SK-N-SH (cell line): ENCODE measurements around the gene PGD. TPM values are rescaled to one million over a fixed set of nuclear protein-coding genes. Genes with fewer than 3 reads are reported as not detected.

Source experiments
- CTCF ChIA-PET: fragments of 300-600, 350-600 bp; formaldehyde crosslinking; extraction: SDS; loops from one replicate; lab custom pipeline; 2021; lab: Yijun Ruan, JAX
- POLR2A ChIA-PET: fragments of 350-600 bp; sonication (Branson Sonifier 250); formaldehyde crosslinking; extraction: SDS; loops from one replicate; lab custom pipeline; 2020; ENCODE audit warnings: antibody characterized with exemption, inconsistent platforms; lab: Yijun Ruan, JAX
- DNase-seq: peaks from one replicate; pipeline ENCODE4 v3.0.0; 2012
- H2AFZ ChIP-seq: fragments of 200-600 bp; sonication (generic); 2 replicates; pipeline ENCODE4 v1.8.1; 2016; ENCODE audit warnings: antibody characterized with exemption, mild to moderate bottlenecking, low read depth
- H3F3A ChIP-seq: fragments of 200-600 bp; sonication (generic); replicated peaks from 2 replicates; pipeline ENCODE3; 2016; ENCODE audit warnings: antibody characterized with exemption, mild to moderate bottlenecking; ENCODE audit not compliant: insufficient read depth
- H3K27ac ChIP-seq, 2 experiments: fragments of 200-500 bp in 1 of 2; fragments of 200-600 bp in 1 of 2; sonication (Bioruptor generic) in 1 of 2; sonication (generic), shearing (Covaris generic) in 1 of 2; 2 replicates each; pipeline versions ENCODE4 v1.5.1 to v1.6.1; 2014 to 2016; ENCODE audit warnings: low read depth in 2 of 2, inconsistent platforms in 1 of 2, low read length in 1 of 2, mild to moderate bottlenecking in 1 of 2, mixed read lengths in 1 of 2
- H3K27me3 ChIP-seq: fragments of 200-600 bp; sonication (generic), shearing (Covaris generic); 2 replicates; pipeline ENCODE4 v1.6.1; 2016; ENCODE audit warnings: mixed run types; ENCODE audit not compliant: insufficient read depth
- H3K36me3 ChIP-seq, 2 experiments: fragments of 200-500 bp in 1 of 2; fragments of 200-600 bp in 1 of 2; sonication (Bioruptor generic) in 1 of 2; sonication (generic) in 1 of 2; replicated peaks in 1 of 2; 2 replicates each; pipeline versions ENCODE3 to v1.5.1; 2014 to 2016; ENCODE audit warnings: low read length in 1 of 2, mild to moderate bottlenecking in 1 of 2; ENCODE audit not compliant: insufficient read depth in 2 of 2, control insufficient read depth in 1 of 2
- H3K4me1 ChIP-seq, 2 experiments: fragments of 200-500 bp in 1 of 2; fragments of 200-600 bp in 1 of 2; sonication (Bioruptor generic) in 1 of 2; sonication (generic), shearing (Covaris generic) in 1 of 2; 2 replicates each; pipeline versions ENCODE4 v1.5.1 to v1.6.1; 2014 to 2016; ENCODE audit warnings: low read depth in 1 of 2, low read length in 1 of 2, mixed run types in 1 of 2; ENCODE audit not compliant: insufficient read depth in 2 of 2, control insufficient read depth in 1 of 2
- H3K4me2 ChIP-seq: fragments of 200-600 bp; sonication (generic), shearing (Covaris generic); 2 replicates; pipeline ENCODE4 v1.6.1; 2017; ENCODE audit warnings: mixed run types
- H3K4me3 ChIP-seq, 2 experiments: fragments of 200-500 bp in 1 of 2; fragments of 200-600 bp in 1 of 2; sonication (Bioruptor generic) in 1 of 2; sonication (generic), shearing (Covaris generic) in 1 of 2; 2 replicates each; pipeline versions ENCODE4 v1.5.1 to v1.8.1; 2014 to 2016; ENCODE audit warnings: low read depth in 2 of 2, inconsistent platforms in 1 of 2, low read length in 1 of 2, mild to moderate bottlenecking in 1 of 2, mixed read lengths in 1 of 2, moderate library complexity in 1 of 2
- H3K79me2 ChIP-seq: fragments of 200-600 bp; sonication (generic); 2 replicates; pipeline ENCODE4 v1.8.1; 2017; ENCODE audit warnings: mild to moderate bottlenecking; ENCODE audit not compliant: insufficient read depth
- H3K9ac ChIP-seq: fragments of 200-600 bp; sonication (generic); 2 replicates; pipeline ENCODE4 v1.6.1; 2017; ENCODE audit warnings: mixed run types
- H3K9me2 ChIP-seq: fragments of 200-600 bp; sonication (generic); 2 replicates; pipeline ENCODE4 v1.6.1; 2017; ENCODE audit warnings: mixed run types
- H3K9me3 ChIP-seq: fragments of 200-600 bp; sonication (generic); 2 replicates; pipeline ENCODE4 v1.6.1; 2017; ENCODE audit warnings: mixed run types, mild to moderate bottlenecking, moderate library complexity
- H4K20me1 ChIP-seq: fragments of 200-600 bp; sonication (generic); 2 replicates; pipeline ENCODE4 v1.6.1; 2017; ENCODE audit warnings: mild to moderate bottlenecking, mixed run types; ENCODE audit not compliant: insufficient read depth
- CHD2 ChIP-seq: fragments of 150-350 bp; IDR thresholded peaks from 2 replicates; pipeline ENCODE4 v1.6.1; 2018; ENCODE audit warnings: low read length; ENCODE audit not compliant: partially characterized antibody
- ELF1 ChIP-seq: IDR thresholded peaks from 2 replicates; pipeline ENCODE4 v1.4.0; 2012
- EP300 ChIP-seq, 2 experiments: IDR thresholded peaks; 2 replicates each; pipeline versions ENCODE4 v1.4.0 to v1.6.1; 2012; ENCODE audit warnings: borderline replicate concordance in 1 of 2, low read depth in 1 of 2, low read length in 1 of 2
- FOXJ3 ChIP-seq: sonication (generic); formaldehyde crosslinking; IDR thresholded peaks from 2 replicates; pipeline ENCODE4 v1.5.1; 2020; ENCODE audit warnings: mild to moderate bottlenecking, missing genetic modification reagents
- FOXM1 ChIP-seq: IDR thresholded peaks from 2 replicates; pipeline ENCODE4 v1.4.0; 2012; ENCODE audit warnings: low read depth, mild to moderate bottlenecking
- GABPA ChIP-seq: IDR thresholded peaks from 2 replicates; pipeline ENCODE4 v1.4.0; 2012; ENCODE audit warnings: low read depth, mild to moderate bottlenecking
- GATA2 ChIP-seq: sonication (generic); formaldehyde crosslinking; IDR thresholded peaks from 2 replicates; pipeline ENCODE4 v1.5.0; 2020; ENCODE audit warnings: mild to moderate bottlenecking, missing genetic modification reagents
- JUND ChIP-seq: IDR thresholded peaks from 2 replicates; pipeline ENCODE4 v1.4.0; 2012
- MEF2A ChIP-seq: IDR thresholded peaks from 2 replicates; pipeline ENCODE4 v1.4.0; 2012; ENCODE audit warnings: low read depth, borderline replicate concordance
- MXI1 ChIP-seq: IDR thresholded peaks from 2 replicates; pipeline ENCODE4 v1.6.1; 2012; ENCODE audit warnings: mild to moderate bottlenecking, low read depth, low read length, improper control_type of control experiment
- NFIC ChIP-seq: IDR thresholded peaks from 2 replicates; pipeline ENCODE4 v1.4.0; 2012; ENCODE audit warnings: borderline replicate concordance
- POLR2AphosphoS5 ChIP-seq: IDR thresholded peaks from 2 replicates; pipeline ENCODE4 v1.6.1; 2012; ENCODE audit warnings: low read depth, low read length
- RFX5 ChIP-seq: IDR thresholded peaks from 2 replicates; pipeline ENCODE4 v1.6.1; 2012; ENCODE audit warnings: mild to moderate bottlenecking, improper control_type of control experiment, low read length
- RXRA ChIP-seq: IDR thresholded peaks from 2 replicates; pipeline ENCODE4 v1.4.0; 2012; ENCODE audit warnings: low read depth, mild to moderate bottlenecking, borderline replicate concordance
- TCF12 ChIP-seq: IDR thresholded peaks from 2 replicates; pipeline ENCODE4 v1.4.0; 2012
- YY1 ChIP-seq: IDR thresholded peaks from 2 replicates; pipeline ENCODE4 v1.4.0; 2012; ENCODE audit warnings: low read depth, mild to moderate bottlenecking
- WGBS: methylation state at CpG from one replicate; pipeline ENCODE4 v1.1.6; 2017; ENCODE audit warnings: low lambda C conversion rate; 5-methylcytosine and 5-hydroxymethylcytosine counted together
- polyA plus RNA-seq, 3 experiments: library from polyadenylated mRNA; depleted of rRNA; stranded (reverse); fragments of >200 nt; gene quantifications; 2 replicates each; pipeline ENCODE4 v1.2.3, GENCODE V29; 2012
- TF ChIP-seq, protein P1 (sequence below): IDR thresholded peaks from 2 replicates; pipeline ENCODE4 v1.4.0; 2012; ENCODE audit warnings: low read depth, borderline replicate concordance

Gene PGD
- polyA plus RNA-seq, 1 of the 3 experiments (the other 2 are of a cell fraction): 76.2 TPM

DNA sequence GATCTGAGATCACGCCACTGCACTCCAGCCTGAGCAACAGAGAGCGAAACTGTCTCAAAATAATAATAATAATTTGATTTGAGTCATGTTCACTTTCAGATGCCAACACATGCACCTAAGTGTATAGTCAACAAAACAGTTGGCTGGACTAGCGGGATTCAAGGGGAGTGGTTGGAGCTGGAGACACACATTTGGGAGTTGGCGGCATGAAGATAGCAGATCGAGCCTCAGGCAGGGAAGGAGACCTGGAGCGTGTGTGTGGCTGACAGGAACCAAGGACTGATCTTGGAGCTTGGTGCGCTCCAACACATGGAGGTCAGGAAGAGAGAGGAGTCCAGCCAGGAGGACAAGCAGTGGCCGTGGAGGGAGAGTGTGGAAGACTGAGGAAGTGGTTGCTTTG lies 14.6 kb upstream of the PGD start:
- Histone ChIP-seq H3K9me3 (no peaks in the 10 kb centered on the region), H3F3A (peaks cover 33% of the 10 kb centered on the region), H3K4me3 (no peak overlapping the region), H3K79me2 (no peaks in the 10 kb centered on the region), H3K27ac (no peak overlapping the region), H3K9me2 (no peaks in the 10 kb centered on the region), H3K4me1 (peaks cover 0 to 16% of the 10 kb centered on the region in 2 experiments; a peak in 1 of 4 replicates), H2AFZ (no peak overlapping the region), H3K36me3 (no peaks in the 10 kb centered on the region), H3K27me3 (no peaks in the 10 kb centered on the region), H3K4me2 (no peak overlapping the region), H3K9ac (no peak overlapping the region), H4K20me1 (no peaks in the 10 kb centered on the region)
- TF ChIP-seq NFIC (no peak), GABPA (no peak), RXRA (no peak), ELF1 (no peak), GATA2 (CRISPR knock-in tag) (no peak), MXI1 (no peak), RFX5 (no peak), TCF12 (no peak), EP300 (IDR thresholded peaks at IDR 0.05; ENCODE audit: borderline replicate concordance in 1 of 2, low read depth in 1 of 2, low read length in 1 of 2) (no peak)
- TF ChIP-seq, protein P1, sequence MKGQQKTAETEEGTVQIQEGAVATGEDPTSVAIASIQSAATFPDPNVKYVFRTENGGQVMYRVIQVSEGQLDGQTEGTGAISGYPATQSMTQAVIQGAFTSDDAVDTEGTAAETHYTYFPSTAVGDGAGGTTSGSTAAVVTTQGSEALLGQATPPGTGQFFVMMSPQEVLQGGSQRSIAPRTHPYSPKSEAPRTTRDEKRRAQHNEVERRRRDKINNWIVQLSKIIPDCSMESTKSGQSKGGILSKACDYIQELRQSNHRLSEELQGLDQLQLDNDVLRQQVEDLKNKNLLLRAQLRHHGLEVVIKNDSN: no peak
- POLR2A ChIA-PET: no interaction called here
- CTCF ChIA-PET: interaction anchor here (0.8 to 1.4 kb wide), 3 partner anchors 9 to 46 kb away, joined by 3 to 4 read pairs (median 3); partner anchors contain the start of gene CENPS
- no peak for DNase-seq
- 98% methylated on average over 8 of the region's 8 CpGs for WGBS

DNA sequence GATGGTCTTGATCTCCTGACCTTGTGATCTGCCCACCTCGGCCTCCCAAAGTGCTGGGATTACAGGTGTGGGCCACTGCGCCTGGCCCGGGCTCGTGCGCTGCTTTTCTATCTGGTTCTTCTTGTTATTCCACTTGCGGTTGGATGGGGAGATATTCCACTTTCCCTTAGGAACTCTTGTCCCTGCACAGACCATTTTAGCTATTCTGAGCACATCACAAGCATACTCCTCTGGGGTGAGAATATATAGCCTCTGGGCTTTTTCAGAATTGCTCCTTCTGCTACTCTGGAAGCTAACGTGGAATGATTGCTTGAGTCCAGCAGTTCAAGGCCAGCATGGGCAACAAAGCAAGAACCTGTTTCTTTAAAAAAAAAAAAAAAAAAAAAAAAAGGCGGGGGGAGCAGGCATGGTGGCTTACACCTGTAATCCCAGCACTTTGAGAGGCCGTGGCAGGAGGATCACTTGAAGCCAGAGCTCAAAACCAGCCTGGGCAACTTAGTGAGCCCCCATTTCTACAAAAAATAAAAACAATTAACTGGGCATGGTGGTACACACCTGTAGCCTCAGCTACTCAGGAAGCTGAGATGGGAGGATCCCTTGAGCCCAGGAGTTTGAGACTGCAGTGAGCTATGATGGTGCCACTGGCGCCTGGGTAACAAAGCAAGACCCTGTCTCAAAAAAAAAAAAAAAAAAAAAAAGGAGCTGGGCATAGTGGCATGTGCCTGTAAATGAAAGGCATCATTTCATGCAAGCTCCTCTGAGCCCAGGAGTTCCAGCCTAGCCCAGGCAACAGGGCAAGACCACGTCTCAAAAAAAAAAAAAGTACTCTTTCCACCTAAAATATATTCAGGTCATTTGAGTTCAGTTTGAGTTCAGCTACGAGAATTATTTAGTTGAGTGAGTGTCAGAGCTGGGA lies 11.8 kb upstream of the PGD start:
- Histone ChIP-seq H2AFZ (peak overlapping the region; percentile 86; the same call in 1 of the 2 replicates), H3F3A (peaks cover 13% of the 10 kb centered on the region), H3K4me3 (peak overlapping the region in 1 of 2 experiments; percentile 51; a peak in 1 of 4 replicates), H3K4me2 (peak overlapping the region; percentile 69), H3K36me3 (no peaks in the 10 kb centered on the region), H3K27ac (peak overlapping the region; percentile 54 to 90; a peak in 3 of 4 replicates), H3K4me1 (peaks cover 0 to 9% of the 10 kb centered on the region in 2 experiments; a peak in 1 of 4 replicates), H3K9me3 (no peaks in the 10 kb centered on the region), H3K79me2 (no peaks in the 10 kb centered on the region), H3K9ac (peak overlapping the region; percentile 58), H4K20me1 (no peaks in the 10 kb centered on the region), H3K27me3 (no peaks in the 10 kb centered on the region), H3K9me2 (no peaks in the 10 kb centered on the region)
- DNase-seq: no peak
- ChIA-PET CTCF (interaction anchor here (0.6 to 3.6 kb wide), 4 partner anchors 9 to 119 kb away, joined by 3 to 19 read pairs (median 16); partner anchors contain the start of genes CENPS and PGD), POLR2A (interaction anchor here (2.2 kb wide), 1 partner anchor 12 kb away, joined by 9 read pairs; the partner anchor contains the start of gene PGD)
- TF ChIP-seq, protein P1: no peak
- no peak for TF ChIP-seq FOXJ3 (CRISPR knock-in tag)
- no peak for TF ChIP-seq GATA2 (CRISPR knock-in tag)
- no peak for TF ChIP-seq POLR2AphosphoS5
- no peak for TF ChIP-seq CHD2
- TF ChIP-seq RFX5: no peak
- no peak for TF ChIP-seq YY1
- no peak for TF ChIP-seq GABPA
- TF ChIP-seq FOXM1: no peak
- no peak for TF ChIP-seq MEF2A
- no peak for TF ChIP-seq JUND
- TF ChIP-seq NFIC: no peak
- TF ChIP-seq MXI1: no peak
- whole genome bisulfite sequencing: 85% methylated on average over 12 of the region's 12 CpGs
